Caco-2 (cell line): ENCODE results near the gene TMEM250. TPM values are rescaled to one million over a fixed set of nuclear protein-coding genes. Genes with fewer than 3 reads are reported as not detected.

Experiments used
- BruUV-seq: library from RNA; stranded (reverse); fragments of 400-500 nt; replicated peaks from 2 replicates; lab custom pipeline; 2021; lab: Mats Ljungman, UMichigan
- CTCF ChIA-PET: fragments of 300-600 bp; sonication (Branson Sonifier 250); formaldehyde crosslinking; loops from one replicate; lab custom pipeline; 2022; ENCODE audit warnings: antibody characterized with exemption; lab: Charles Lee
- POLR2A ChIA-PET: fragments of 300-600 bp; sonication (Branson Sonifier 250); formaldehyde crosslinking; loops from one replicate; lab custom pipeline; 2022; ENCODE audit warnings: antibody characterized with exemption; lab: Charles Lee
- DNase-seq, 2 experiments: peaks; one replicate each; pipeline versions ENCODE4 v3.0.0 to v3.0.0-alpha.2; 2020 to 2022
- H3K27me3 ChIP-seq: replicated peaks from 2 replicates; pipeline ENCODE4 v1.6.0; 2011; ENCODE audit warnings: low read length; ENCODE audit not compliant: control insufficient read depth, insufficient read depth
- H3K36me3 ChIP-seq: 2 replicates; pipeline ENCODE4 v1.5.1; 2011; ENCODE audit warnings: low read length; ENCODE audit not compliant: control insufficient read depth, insufficient read depth
- H3K4me1 ChIP-seq: fragments of 250-450 bp; sonication (Bioruptor Pico); 2 replicates; pipeline ENCODE4 v1.5.1; 2020; ENCODE audit warnings: mild to moderate bottlenecking
- H3K4me3 ChIP-seq: 2 replicates; pipeline ENCODE4 v1.5.1; 2011; ENCODE audit warnings: low read depth, mild to moderate bottlenecking, control low read depth, low read length
- H3K9me3 ChIP-seq: fragments of 250-450 bp; sonication (Bioruptor Pico); 2 replicates; pipeline ENCODE4 v1.5.1; 2020; ENCODE audit warnings: mild to moderate bottlenecking, moderate library complexity
- H3K27ac Mint-ChIP-seq: one replicate; pipeline ENCODE4 v1.8.0; 2022; ENCODE audit warnings: mixed read lengths; ENCODE audit not compliant: unreplicated experiment
- H3K27me3 Mint-ChIP-seq: one replicate; pipeline ENCODE4 v1.8.0; 2022; ENCODE audit warnings: mixed read lengths; ENCODE audit not compliant: insufficient read depth, unreplicated experiment
- H3K36me3 Mint-ChIP-seq: one replicate; pipeline ENCODE4 v1.8.0; 2022; ENCODE audit warnings: mild to moderate bottlenecking, mixed read lengths; ENCODE audit not compliant: insufficient read depth, unreplicated experiment
- H3K4me1 Mint-ChIP-seq: one replicate; pipeline ENCODE4 v1.8.0; 2022; ENCODE audit warnings: low read depth, mixed read lengths; ENCODE audit not compliant: unreplicated experiment
- H3K4me3 Mint-ChIP-seq: one replicate; pipeline ENCODE4 v1.8.0; 2022; ENCODE audit warnings: mild to moderate bottlenecking, moderate library complexity, mixed read lengths; ENCODE audit not compliant: unreplicated experiment
- H3K9me3 Mint-ChIP-seq: one replicate; pipeline ENCODE4 v1.8.0; 2022; ENCODE audit warnings: mixed read lengths; ENCODE audit not compliant: unreplicated experiment
- CTCF ChIP-seq, 2 experiments: fragments of 200-600 bp in 1 of 2; IDR thresholded peaks; 1 replicate in 1 of 2; 2 replicates in 1 of 2; pipeline versions ENCODE4 v1.5.1 to v1.8.0; 2011 to 2022; ENCODE audit warnings: antibody characterized with exemption in 1 of 2, control low read depth in 1 of 2, inconsistent platforms in 1 of 2, low read depth in 1 of 2, low read length in 1 of 2, mild to moderate bottlenecking in 1 of 2, moderate library complexity in 1 of 2; ENCODE audit not compliant: insufficient read depth in 1 of 2, severe bottlenecking in 1 of 2, unreplicated experiment in 1 of 2
- intact Hi-C: fragments of 100-400 bp; cut with micrococcal nuclease; formaldehyde crosslinking; loops from one replicate; pipeline ENCODE4 v1.10.0; 2022; ENCODE audit not compliant: unreplicated experiment
- total RNA-seq: library from RNA; stranded (reverse); gene quantifications from 2 replicates; pipeline ENCODE4 v1.2.3, GENCODE V29; 2022

The TMEM250 gene
- total RNA-seq, 1 experiment from 2014 or later: 38.2 TPM

GRCh38 chr9:136115641-136116359, 2.9 kb downstream of the TMEM250 start:
- no peaks in the 10 kb centered on the region for H3K27me3 Mint-ChIP-seq
- H3K27ac Mint-ChIP-seq: no peak overlapping the region
- no peak for TF ChIP-seq CTCF (IDR thresholded peaks at IDR 0.05; ENCODE audit: insufficient read depth in 1 of 2, low read depth in 1 of 2, low read length in 1 of 2, severe bottlenecking in 1 of 2, unreplicated experiment in 1 of 2)
- no peaks in the 10 kb centered on the region for H3K9me3 ChIP-seq
- peaks cover 1% of the 10 kb centered on the region; the same call in 1 of the 2 replicates for H3K36me3 ChIP-seq
- H3K4me1 Mint-ChIP-seq: no peaks in the 10 kb centered on the region
- peaks cover 34% of the 10 kb centered on the region for H3K36me3 Mint-ChIP-seq
- peaks cover 19% of the 10 kb centered on the region for H3K4me1 ChIP-seq
- no peak overlapping the region for H3K4me3 Mint-ChIP-seq
- DNase-seq: no peak
- CTCF ChIA-PET: no interaction called here
- no TSS peak for BruUV-seq
- intact Hi-C loops: no loop called here
- POLR2A ChIA-PET: no interaction called here
- no peaks in the 10 kb centered on the region for H3K9me3 Mint-ChIP-seq
- H3K4me3 ChIP-seq: no peak overlapping the region
- no peaks in the 10 kb centered on the region for H3K27me3 ChIP-seq

- DNase-seq: no peak
- Mint-ChIP-seq H3K27me3 (no peaks in the 10 kb centered on the region), H3K36me3 (peaks cover 34% of the 10 kb centered on the region), H3K27ac (no peak overlapping the region), H3K4me1 (no peaks in the 10 kb centered on the region), H3K4me3 (no peak overlapping the region), H3K9me3 (no peaks in the 10 kb centered on the region)
- Histone ChIP-seq H3K36me3 (peaks cover 1% of the 10 kb centered on the region; the same call in 1 of the 2 replicates), H3K27me3 (no peaks in the 10 kb centered on the region), H3K9me3 (no peaks in the 10 kb centered on the region), H3K4me1 (peaks cover 18% of the 10 kb centered on the region), H3K4me3 (no peak overlapping the region)
- CTCF ChIA-PET: no interaction called here
- BruUV-seq: no TSS peak
- no peak for TF ChIP-seq CTCF (IDR thresholded peaks at IDR 0.05; ENCODE audit: insufficient read depth in 1 of 2, low read depth in 1 of 2, low read length in 1 of 2, severe bottlenecking in 1 of 2, unreplicated experiment in 1 of 2)
- POLR2A ChIA-PET: no interaction called here
- intact Hi-C loops: no loop called here
Measured at GRCh38 chr9:136115206-136115605, 3.5 kb downstream of the TMEM250 start.

GRCh38 chr9:136114610-136115009, 4.1 kb downstream of the TMEM250 start:
- H3K36me3 Mint-ChIP-seq: peaks cover 34% of the 10 kb centered on the region
- H3K27me3 ChIP-seq: no peaks in the 10 kb centered on the region
- CTCF ChIA-PET: no interaction called here
- no peak overlapping the region for H3K4me3 ChIP-seq
- TF ChIP-seq CTCF (IDR thresholded peaks at IDR 0.05; ENCODE audit: insufficient read depth in 1 of 2, low read depth in 1 of 2, low read length in 1 of 2, severe bottlenecking in 1 of 2, unreplicated experiment in 1 of 2): no peak
- no peak overlapping the region for H3K27ac Mint-ChIP-seq
- no peaks in the 10 kb centered on the region for H3K9me3 Mint-ChIP-seq
- intact Hi-C loops: no loop called here
- H3K9me3 ChIP-seq: no peaks in the 10 kb centered on the region
- no peak overlapping the region for H3K4me3 Mint-ChIP-seq
- DNase-seq: no peak
- H3K36me3 ChIP-seq: peaks cover 1% of the 10 kb centered on the region; the same call in 1 of the 2 replicates
- POLR2A ChIA-PET: interaction anchor here (0.7 kb wide), 1 partner anchor 20 kb away, joined by 6 read pairs; no protein-coding TSS in a partner anchor
- H3K27me3 Mint-ChIP-seq: no peaks in the 10 kb centered on the region
- peaks cover 17% of the 10 kb centered on the region for H3K4me1 ChIP-seq
- BruUV-seq: TSS peak; percentile 33
- no peaks in the 10 kb centered on the region for H3K4me1 Mint-ChIP-seq
